ENCODE measurements around the gene EXO5.
"Not testable (repeated sequence)": the region's sequence is repeated elsewhere in the genome, so short reads cannot be mapped to it uniquely, and the experiment has no call there.

The EXO5 gene

GRCh38 chr1:40554807-40555206 is 46.2 kb downstream of the EXO5 start:
- DNase-seq = not testable (repeated sequence)

DNA sequence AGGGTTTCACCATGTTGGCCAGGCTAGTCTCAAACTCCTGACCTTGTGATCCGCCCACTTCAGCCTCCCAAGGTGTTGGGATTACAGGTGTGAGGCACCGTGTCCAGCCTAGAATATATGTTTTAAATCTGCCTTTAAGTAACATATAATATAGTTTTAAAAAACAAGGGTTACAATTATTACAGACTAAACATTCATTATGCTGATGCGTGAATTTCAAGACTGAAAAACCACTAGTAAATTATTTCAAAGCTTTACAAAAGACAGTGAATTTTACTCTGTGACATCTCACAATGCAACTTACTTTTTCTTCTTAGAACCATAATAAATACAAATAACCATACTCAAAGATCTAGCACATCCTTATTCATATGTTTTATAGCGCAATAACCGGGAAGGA is 47.6 kb downstream of the EXO5 start:
- no peak for DNase-seq

- DNase-seq = not testable (repeated sequence)
These were observed 49.7 kb downstream of the EXO5 start for GRCh38 chr1:40558241-40558640.

GRCh38 chr1:40562185-40562584 is 53.6 kb downstream of the EXO5 start:
- no peak for DNase-seq

DNA sequence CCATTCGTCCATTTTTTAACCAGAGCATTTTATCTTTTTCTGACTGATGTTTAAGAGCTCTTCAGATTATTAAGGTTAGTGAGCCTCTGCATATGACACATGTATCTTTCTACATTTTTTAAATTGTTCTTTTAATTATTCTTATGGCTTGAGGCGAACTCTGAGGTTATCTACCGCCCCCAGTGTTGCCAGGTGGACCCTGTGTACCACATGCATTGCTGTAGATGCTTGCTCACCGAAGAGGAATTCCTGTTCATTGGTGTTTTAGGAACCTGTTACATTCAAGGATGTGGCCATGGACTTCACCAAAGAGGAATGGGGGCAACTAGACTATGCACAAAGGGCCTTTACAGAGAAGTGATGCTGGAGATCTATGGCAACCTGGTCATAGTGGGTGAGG is 54.7 kb downstream of the EXO5 start:
- DNase-seq = no peak

DNA sequence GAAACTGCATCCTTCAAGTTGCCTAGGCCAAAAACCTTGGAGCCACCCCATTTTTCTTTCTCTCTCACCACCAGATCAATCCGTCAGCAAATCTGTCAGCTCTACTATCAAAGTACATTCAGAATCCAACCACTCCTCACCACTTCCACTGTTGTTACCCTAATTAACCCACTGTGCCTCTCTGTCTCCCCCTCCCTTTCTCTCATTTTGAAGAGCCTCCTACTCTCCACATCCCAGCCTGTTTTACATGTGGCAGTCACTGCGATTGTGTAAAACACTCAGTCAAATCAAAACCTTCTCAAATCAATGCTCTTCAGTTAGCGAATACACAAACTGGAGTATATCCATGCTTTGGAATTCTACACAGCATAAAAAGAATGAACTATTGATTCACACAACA is 55.9 kb downstream of the EXO5 start:
- no peak for DNase-seq

GRCh38 chr1:40564913-40565312 is 56.3 kb downstream of the EXO5 start:
- DNase-seq = no peak
